CD4-positive, alpha-beta T cell (primary cell): ENCODE results near the gene DNAJB6. TPM values are rescaled to one million over a fixed set of nuclear protein-coding genes. Genes with fewer than 3 reads are reported as not detected.

Source experiments
- ATAC-seq: fragments of 200-7000 bp; cut with Tn5 transposase; one replicate; pipeline ENCODE4 v1.10.0; 2022; ENCODE audit warnings: mild to moderate bottlenecking; ENCODE audit not compliant: poor library complexity
- CTCF ChIA-PET: fragments of 350-600 bp; sonication (Branson Sonifier 250); formaldehyde crosslinking; loops from one replicate; lab custom pipeline; 2021; ENCODE audit warnings: antibody characterized with exemption, inconsistent platforms; lab: Charles Lee
- POLR2A ChIA-PET: fragments of 350-600 bp; sonication (Branson Sonifier 250); formaldehyde crosslinking; loops from one replicate; lab custom pipeline; 2021; ENCODE audit warnings: antibody characterized with exemption, inconsistent platforms; lab: Charles Lee
- DNase-seq, 14 experiments: peaks; one replicate each; pipeline ENCODE4 v3.0.0-alpha.2; 2013 to 2020; ENCODE audit warnings: mixed read lengths in 2 of 14
- H3K27ac ChIP-seq, 2 donors: one replicate each; pipeline versions ENCODE4 v1.5.1 to v1.7.0; 2013; ENCODE audit warnings: low read length in 2 of 2, low read depth in 1 of 2, mild to moderate bottlenecking in 1 of 2
- H3K27me3 ChIP-seq, 2 experiments: 1 replicate in 1 of 2; 2 replicates in 1 of 2; pipeline versions ENCODE4 v1.6.1 to v1.7.0; 2013; ENCODE audit warnings: low read length in 2 of 2, control low read depth in 1 of 2, mild to moderate bottlenecking in 1 of 2, moderate library complexity in 1 of 2; ENCODE audit not compliant: insufficient read depth in 2 of 2, control insufficient read depth in 1 of 2
- H3K36me3 ChIP-seq: one replicate; pipeline ENCODE4 v1.6.1; 2013; ENCODE audit warnings: low read length, control low read depth; ENCODE audit not compliant: insufficient read depth
- H3K4me1 ChIP-seq: one replicate; pipeline ENCODE4 v1.6.1; 2013; ENCODE audit warnings: low read length, control low read depth; ENCODE audit not compliant: insufficient read depth
- H3K4me3 ChIP-seq: one replicate; pipeline ENCODE4 v1.5.1; 2013; ENCODE audit warnings: mild to moderate bottlenecking, low read length, moderate library complexity
- H3K9me3 ChIP-seq, 2 experiments: 1 replicate in 1 of 2; 2 replicates in 1 of 2; pipeline versions ENCODE4 v1.6.1 to v1.7.0; 2013; ENCODE audit warnings: low read length in 2 of 2, mild to moderate bottlenecking in 2 of 2, control low read depth in 1 of 2, moderate library complexity in 1 of 2; ENCODE audit not compliant: control insufficient read depth in 1 of 2, insufficient read depth in 1 of 2
- H3K27ac Mint-ChIP-seq: one replicate; pipeline ENCODE4 v1.8.0; 2020; ENCODE audit warnings: mixed read lengths
- H3K27me3 Mint-ChIP-seq: one replicate; pipeline ENCODE4 v1.8.0; 2021; ENCODE audit warnings: mixed read lengths
- H3K36me3 Mint-ChIP-seq: one replicate; pipeline ENCODE4 v1.8.0; 2021; ENCODE audit warnings: low read depth, mixed read lengths
- H3K4me1 Mint-ChIP-seq: one replicate; pipeline ENCODE4 v1.8.0; 2021; ENCODE audit warnings: low read depth, mixed read lengths
- H3K4me3 Mint-ChIP-seq: one replicate; pipeline ENCODE4 v1.8.0; 2020; ENCODE audit warnings: mild to moderate bottlenecking, mixed read lengths
- H3K9me3 Mint-ChIP-seq: one replicate; pipeline ENCODE4 v1.8.0; 2020; ENCODE audit warnings: mixed read lengths
- CTCF ChIP-seq: fragments of 200-600 bp; IDR thresholded peaks from one replicate; pipeline ENCODE4 v1.8.0; 2022; ENCODE audit warnings: antibody characterized with exemption, mild to moderate bottlenecking
- intact Hi-C, 2 experiments: fragments of 100-400 bp; cut with DNase I in 1 of 2; cut with micrococcal nuclease in 1 of 2; formaldehyde crosslinking; loops; one replicate each; pipeline versions ENCODE4 v1.15.1 to v1.9.0; 2023 to 2025; cut with DNase I, micrococcal nuclease
- total RNA-seq, 174 experiments: library from RNA in 2 of 174; stranded (reverse) in 2 of 174; gene quantifications; one replicate each; pipeline ENCODE4 v1.2.3 and lab custom pipeline; 2021 to 2026

Gene DNAJB6
- total RNA-seq, 2 experiments from 2014 or later: 232 to 242 TPM

- H3K36me3 Mint-ChIP-seq: no peaks in the 10 kb centered on the region
- H3K36me3 ChIP-seq: no peaks in the 10 kb centered on the region
- ATAC-seq (no peak), DNase-seq (no peak)
- H3K27ac Mint-ChIP-seq: peak overlapping the region; percentile 29
- no peaks in the 10 kb centered on the region for H3K27me3 Mint-ChIP-seq
- H3K9me3 Mint-ChIP-seq: no peaks in the 10 kb centered on the region
- peaks cover 13% of the 10 kb centered on the region for H3K4me1 Mint-ChIP-seq
- no peak for TF ChIP-seq CTCF
- H3K9me3 ChIP-seq: no peaks in the 10 kb centered on the region
- H3K4me1 ChIP-seq: peaks cover 14% of the 10 kb centered on the region
- no peak overlapping the region for H3K27ac ChIP-seq
- no peaks in the 10 kb centered on the region for H3K27me3 ChIP-seq
- no peak overlapping the region for H3K4me3 Mint-ChIP-seq
- no peak overlapping the region for H3K4me3 ChIP-seq
- POLR2A ChIA-PET: interaction anchor here (1.4 to 1.5 kb wide), 2 partner anchors 8 to 15 kb away, joined by 3 to 7 read pairs; no protein-coding TSS in a partner anchor
- CTCF ChIA-PET: no interaction called here
- intact Hi-C loops: no loop called here
Measured at GRCh38 chr7:157462840-157463239, 126.0 kb downstream of the DNAJB6 start.

- DNase-seq: no peak
Measured at GRCh38 chr7:157463245-157463644, 126.4 kb downstream of the DNAJB6 start.

GRCh38 chr7:157464111-157464970, 127.5 kb downstream of the DNAJB6 start:
- Mint-ChIP-seq H3K4me3 (no peak overlapping the region), H3K4me1 (peaks cover 13% of the 10 kb centered on the region), H3K27ac (no peak overlapping the region), H3K27me3 (no peaks in the 10 kb centered on the region), H3K9me3 (no peaks in the 10 kb centered on the region), H3K36me3 (no peaks in the 10 kb centered on the region)
- Histone ChIP-seq H3K27ac (no peak overlapping the region), H3K9me3 (no peaks in the 10 kb centered on the region), H3K36me3 (no peaks in the 10 kb centered on the region), H3K4me3 (no peak overlapping the region), H3K27me3 (no peaks in the 10 kb centered on the region), H3K4me1 (peaks cover 14% of the 10 kb centered on the region)
- DNase-seq (no peak), ATAC-seq (no peak)
- TF ChIP-seq CTCF: no peak
- intact Hi-C loops: no loop called here
- CTCF ChIA-PET: no interaction called here
- POLR2A ChIA-PET: no interaction called here

More at GRCh38 chr7:157463245-157463644, 126.4 kb downstream of the DNAJB6 start:
- H3K27me3 Mint-ChIP-seq: no peaks in the 10 kb centered on the region
- no peaks in the 10 kb centered on the region for H3K9me3 Mint-ChIP-seq
- no peak overlapping the region for H3K4me3 Mint-ChIP-seq
- Histone ChIP-seq H3K4me3 (no peak overlapping the region), H3K4me1 (peaks cover 14% of the 10 kb centered on the region), H3K9me3 (no peaks in the 10 kb centered on the region), H3K36me3 (no peaks in the 10 kb centered on the region), H3K27me3 (no peaks in the 10 kb centered on the region), H3K27ac (no peak overlapping the region)
- intact Hi-C loops: no loop called here
- ChIA-PET CTCF (no interaction called here), POLR2A (interaction anchor here (1.5 kb wide), 1 partner anchor 15 kb away, joined by 3 read pairs; no protein-coding TSS in a partner anchor)
- H3K4me1 Mint-ChIP-seq: peaks cover 13% of the 10 kb centered on the region
- H3K36me3 Mint-ChIP-seq: no peaks in the 10 kb centered on the region
- H3K27ac Mint-ChIP-seq: no peak overlapping the region
- ATAC-seq: no peak
- no peak for TF ChIP-seq CTCF
